Measurements from ENCODE around the gene NPTN. TPM values are rescaled to one million over a fixed set of nuclear protein-coding genes. Genes with fewer than 3 reads are reported as not detected.
"Not testable (repeated sequence)": the region's sequence is repeated elsewhere in the genome, so short reads cannot be mapped to it uniquely, and the experiment has no call there.

Gene NPTN
- total RNA-seq, 1 experiment from 2014 or later: 151 TPM

- H3K9me3 ChIP-seq (ENCODE audit: control insufficient read depth, insufficient read depth, low read depth, low read length): no peaks in the 10 kb centered on the region
- DNase-seq (ENCODE audit: low read depth, low spot score): no peak
- H3K36me3 ChIP-seq (ENCODE audit: control insufficient read depth, insufficient read depth, low read length): peaks cover 11% of the 10 kb centered on the region; the same call in 1 of the 2 replicates
- H3K4me3 ChIP-seq (ENCODE audit: low read depth in 2 of 2, low read length in 2 of 2): no peak overlapping the region
- POLR2A ChIA-PET: no interaction called here
- H3K4me1 ChIP-seq (ENCODE audit: control insufficient read depth, insufficient read depth, low read length): no peaks in the 10 kb centered on the region
- in situ Hi-C loops (cut with HindIII; ENCODE audit: low pct_unique_long_range_greater_than_20kb, low sequenced_read_pairs): no loop called here
- no TSS peak for BruUV-seq (replicated peaks)
- ATAC-seq: no peak
- TF ChIP-seq, protein P1, sequence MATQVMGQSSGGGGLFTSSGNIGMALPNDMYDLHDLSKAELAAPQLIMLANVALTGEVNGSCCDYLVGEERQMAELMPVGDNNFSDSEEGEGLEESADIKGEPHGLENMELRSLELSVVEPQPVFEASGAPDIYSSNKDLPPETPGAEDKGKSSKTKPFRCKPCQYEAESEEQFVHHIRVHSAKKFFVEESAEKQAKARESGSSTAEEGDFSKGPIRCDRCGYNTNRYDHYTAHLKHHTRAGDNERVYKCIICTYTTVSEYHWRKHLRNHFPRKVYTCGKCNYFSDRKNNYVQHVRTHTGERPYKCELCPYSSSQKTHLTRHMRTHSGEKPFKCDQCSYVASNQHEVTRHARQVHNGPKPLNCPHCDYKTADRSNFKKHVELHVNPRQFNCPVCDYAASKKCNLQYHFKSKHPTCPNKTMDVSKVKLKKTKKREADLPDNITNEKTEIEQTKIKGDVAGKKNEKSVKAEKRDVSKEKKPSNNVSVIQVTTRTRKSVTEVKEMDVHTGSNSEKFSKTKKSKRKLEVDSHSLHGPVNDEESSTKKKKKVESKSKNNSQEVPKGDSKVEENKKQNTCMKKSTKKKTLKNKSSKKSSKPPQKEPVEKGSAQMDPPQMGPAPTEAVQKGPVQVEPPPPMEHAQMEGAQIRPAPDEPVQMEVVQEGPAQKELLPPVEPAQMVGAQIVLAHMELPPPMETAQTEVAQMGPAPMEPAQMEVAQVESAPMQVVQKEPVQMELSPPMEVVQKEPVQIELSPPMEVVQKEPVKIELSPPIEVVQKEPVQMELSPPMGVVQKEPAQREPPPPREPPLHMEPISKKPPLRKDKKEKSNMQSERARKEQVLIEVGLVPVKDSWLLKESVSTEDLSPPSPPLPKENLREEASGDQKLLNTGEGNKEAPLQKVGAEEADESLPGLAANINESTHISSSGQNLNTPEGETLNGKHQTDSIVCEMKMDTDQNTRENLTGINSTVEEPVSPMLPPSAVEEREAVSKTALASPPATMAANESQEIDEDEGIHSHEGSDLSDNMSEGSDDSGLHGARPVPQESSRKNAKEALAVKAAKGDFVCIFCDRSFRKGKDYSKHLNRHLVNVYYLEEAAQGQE (IDR thresholded peaks at IDR 0.05; ENCODE audit: insufficient read depth in 1 of 2, low read depth in 2 of 2, low read length in 1 of 2): no peak
- TF ChIP-seq SIN3A (IDR thresholded peaks at IDR 0.05; ENCODE audit: borderline replicate concordance, insufficient read depth, low read depth, low read length) (no peak), POLR2AphosphoS5 (IDR thresholded peaks at IDR 0.05; ENCODE audit: low read depth, low read length) (no peak), CTCF (IDR thresholded peaks at IDR 0.05) (no peak), TCF7L2 (IDR thresholded peaks at IDR 0.05; ENCODE audit: low read depth, low read length) (no peak)
- intact Hi-C loops (cut with micrococcal nuclease; ENCODE audit: unreplicated experiment): no loop called here
- no peak overlapping the region for H3K27ac ChIP-seq (ENCODE audit: low read length)
- no peaks in the 10 kb centered on the region for H3K27me3 ChIP-seq (ENCODE audit: control insufficient read depth, insufficient read depth, low read length)
- CTCF ChIA-PET: no interaction called here
Measured at GRCh38 chr15:73555080-73555479, 78.1 kb downstream of the NPTN start.

GRCh38 chr15:73550190-73550589 is 83.0 kb downstream of the NPTN start:
- no peak overlapping the region for H3K4me3 ChIP-seq (ENCODE audit: low read depth in 2 of 2, low read length in 2 of 2)
- no peaks in the 10 kb centered on the region for H3K36me3 ChIP-seq (ENCODE audit: control insufficient read depth, insufficient read depth, low read length)
- H3K27me3 ChIP-seq (ENCODE audit: control insufficient read depth, insufficient read depth, low read length): no peaks in the 10 kb centered on the region
- in situ Hi-C loops (cut with HindIII; ENCODE audit: low pct_unique_long_range_greater_than_20kb, low sequenced_read_pairs) (no loop called here), intact Hi-C loops (cut with micrococcal nuclease; ENCODE audit: unreplicated experiment) (loop anchor here (5.0 kb wide), 1 partner anchor 243 kb away; no protein-coding TSS in a partner anchor)
- BruUV-seq (replicated peaks): no TSS peak
- ATAC-seq: no peak
- TF ChIP-seq TCF7L2 (IDR thresholded peaks at IDR 0.05; ENCODE audit: low read depth, low read length): no peak
- no peak for TF ChIP-seq SIN3A (IDR thresholded peaks at IDR 0.05; ENCODE audit: borderline replicate concordance, insufficient read depth, low read depth, low read length)
- TF ChIP-seq POLR2AphosphoS5 (IDR thresholded peaks at IDR 0.05; ENCODE audit: low read depth, low read length): no peak
- TF ChIP-seq, protein P1 (IDR thresholded peaks at IDR 0.05; ENCODE audit: insufficient read depth in 1 of 2, low read depth in 2 of 2, low read length in 1 of 2): no peak
- no peak for TF ChIP-seq CTCF (IDR thresholded peaks at IDR 0.05)
- no peak overlapping the region for H3K27ac ChIP-seq (ENCODE audit: low read length)
- ChIA-PET POLR2A (no interaction called here), CTCF (no interaction called here)
- DNase-seq (ENCODE audit: low read depth, low spot score): no peak
- H3K4me1 ChIP-seq (ENCODE audit: control insufficient read depth, insufficient read depth, low read length): no peaks in the 10 kb centered on the region
- H3K9me3 ChIP-seq (ENCODE audit: control insufficient read depth, insufficient read depth, low read depth, low read length): no peaks in the 10 kb centered on the region

DNA sequence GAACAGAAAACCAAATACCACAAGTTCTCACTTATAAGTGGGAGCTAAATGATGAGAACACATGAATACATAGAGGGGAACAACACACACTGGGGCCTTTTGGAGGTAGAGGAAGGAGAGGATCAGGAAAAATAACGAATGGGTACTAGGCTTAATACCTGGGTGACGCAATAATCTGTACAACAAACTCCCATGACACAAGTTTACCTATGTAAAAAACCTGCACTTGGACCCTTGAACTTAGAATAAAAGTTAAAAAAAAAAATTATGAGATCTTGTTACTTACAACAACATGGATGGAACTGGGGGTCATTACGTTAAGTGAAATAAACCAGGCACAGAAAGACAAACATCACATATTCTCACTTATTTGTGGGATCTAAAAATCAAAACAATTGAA is 84.3 kb downstream of the NPTN start:
- POLR2A ChIA-PET; H3K4me3 ChIP-seq (ENCODE audit: low read depth in 2 of 2, low read length in 2 of 2); DNase-seq (ENCODE audit: low read depth, low spot score); H3K4me1 ChIP-seq (ENCODE audit: control insufficient read depth, insufficient read depth, low read length); BruUV-seq (replicated peaks); H3K9me3 ChIP-seq (ENCODE audit: control insufficient read depth, insufficient read depth, low read depth, low read length); CTCF ChIA-PET; intact Hi-C loops (cut with micrococcal nuclease; ENCODE audit: unreplicated experiment); H3K27me3 ChIP-seq (ENCODE audit: control insufficient read depth, insufficient read depth, low read length); in situ Hi-C loops (cut with HindIII; ENCODE audit: low pct_unique_long_range_greater_than_20kb, low sequenced_read_pairs); ATAC-seq; H3K27ac ChIP-seq (ENCODE audit: low read length); H3K36me3 ChIP-seq (ENCODE audit: control insufficient read depth, insufficient read depth, low read length): not testable (repeated sequence)
